LHCN-M2 (cell line): ENCODE measurements around the gene OR5A1. TPM values are rescaled to one million over a fixed set of nuclear protein-coding genes. Genes with fewer than 3 reads are reported as not detected.

Experiments
- DNase-seq: peaks from one replicate; pipeline ENCODE4 v3.0.0-alpha.2; 2012; ENCODE audit warnings: low read depth
- total RNA-seq: library from RNA; depleted of rRNA; stranded (reverse); fragments of >200 nt; gene quantifications from 2 replicates; pipeline ENCODE4 v1.2.3, GENCODE V29; 2014; rRNA removed

The OR5A1 gene
- total RNA-seq, 1 experiment from 2014 or later, result not detected

DNA sequence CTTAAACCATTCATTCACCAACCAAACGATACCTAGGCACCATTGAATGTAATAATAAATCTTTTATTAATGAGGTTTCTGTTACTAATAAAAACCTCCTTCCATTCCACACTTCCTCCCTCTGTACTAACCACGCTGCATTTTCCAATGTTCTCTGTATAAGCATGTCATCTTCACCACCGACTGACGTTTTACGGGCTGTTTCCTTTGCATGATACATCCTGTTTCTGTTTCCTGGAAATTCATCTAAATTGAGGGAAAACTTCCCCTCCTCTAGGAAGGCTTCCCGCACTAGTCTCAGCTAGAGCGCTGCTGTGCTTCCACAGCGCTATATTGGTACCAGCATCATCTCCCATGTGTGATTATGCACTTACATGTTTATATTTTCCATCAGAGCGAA is 38.9 kb downstream of the OR5A1 start:
- no peak for DNase-seq

- no peak for DNase-seq
Measured at GRCh38 chr11:59479906-59480305, 43.6 kb downstream of the OR5A1 start.

- no peak for DNase-seq
Measured at GRCh38 chr11:59480359-59480758, 44.1 kb downstream of the OR5A1 start.

Other genes with a start within 250 kb of the OR5A1 start
- gene MPEG1, start 223.5 kb upstream of the OR5A1 start, total RNA-seq, result not detected in 2 replicates
- not detected in 2 replicates for gene OR5AN1, start 77.6 kb upstream of the OR5A1 start, total RNA-seq
- not detected in 2 replicates for gene OR5A2, start 10.1 kb upstream of the OR5A1 start, total RNA-seq
- gene OR4D6, start 20.5 kb downstream of the OR5A1 start, total RNA-seq, result not detected in 2 replicates
- gene OR4D10, start 36.8 kb downstream of the OR5A1 start, total RNA-seq, result not detected in 2 replicates
- not detected in 2 replicates for gene OR4D11, start 67.1 kb downstream of the OR5A1 start, total RNA-seq
- not detected in 2 replicates for gene OR4D9, start 75.1 kb downstream of the OR5A1 start, total RNA-seq
- gene OSBP, start 179.3 kb downstream of the OR5A1 start, total RNA-seq, result 13.0 and 17.9 TPM in 2 replicates
- 21.3 and 23.1 TPM in 2 replicates for gene PATL1, start 232.6 kb downstream of the OR5A1 start, total RNA-seq